ENCODE results near the gene FREM2.

The FREM2 gene

DNA sequence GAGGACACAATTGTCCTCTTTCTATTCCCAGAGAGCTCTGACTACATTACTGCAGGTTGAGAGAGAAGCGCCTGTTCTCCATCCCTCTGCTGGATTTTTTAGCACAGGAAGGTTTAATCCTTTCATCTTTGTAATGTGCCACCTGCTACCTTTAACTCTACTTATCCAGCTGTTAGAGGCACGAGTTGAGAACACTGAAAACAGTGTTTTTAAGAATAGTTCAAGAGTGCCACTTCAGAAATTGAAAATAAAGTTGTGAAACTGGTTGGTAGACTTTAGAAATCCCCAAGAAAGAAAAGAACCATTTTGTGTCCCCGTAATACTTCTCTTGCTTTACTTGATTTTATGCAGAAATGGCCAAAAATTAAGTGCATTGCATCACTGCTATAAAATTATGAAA, 20.6 kb downstream of the FREM2 start:
- no peak overlapping the region for H3K4me3 ChIP-seq (ENCODE audit: low read length)
- TF ChIP-seq, protein P1, sequence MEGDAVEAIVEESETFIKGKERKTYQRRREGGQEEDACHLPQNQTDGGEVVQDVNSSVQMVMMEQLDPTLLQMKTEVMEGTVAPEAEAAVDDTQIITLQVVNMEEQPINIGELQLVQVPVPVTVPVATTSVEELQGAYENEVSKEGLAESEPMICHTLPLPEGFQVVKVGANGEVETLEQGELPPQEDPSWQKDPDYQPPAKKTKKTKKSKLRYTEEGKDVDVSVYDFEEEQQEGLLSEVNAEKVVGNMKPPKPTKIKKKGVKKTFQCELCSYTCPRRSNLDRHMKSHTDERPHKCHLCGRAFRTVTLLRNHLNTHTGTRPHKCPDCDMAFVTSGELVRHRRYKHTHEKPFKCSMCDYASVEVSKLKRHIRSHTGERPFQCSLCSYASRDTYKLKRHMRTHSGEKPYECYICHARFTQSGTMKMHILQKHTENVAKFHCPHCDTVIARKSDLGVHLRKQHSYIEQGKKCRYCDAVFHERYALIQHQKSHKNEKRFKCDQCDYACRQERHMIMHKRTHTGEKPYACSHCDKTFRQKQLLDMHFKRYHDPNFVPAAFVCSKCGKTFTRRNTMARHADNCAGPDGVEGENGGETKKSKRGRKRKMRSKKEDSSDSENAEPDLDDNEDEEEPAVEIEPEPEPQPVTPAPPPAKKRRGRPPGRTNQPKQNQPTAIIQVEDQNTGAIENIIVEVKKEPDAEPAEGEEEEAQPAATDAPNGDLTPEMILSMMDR (IDR thresholded peaks at IDR 0.05; ENCODE audit: insufficient read depth, low read depth, low read length, missing control alignments) = no peak
- DNase-seq (ENCODE audit: low read depth) = no peak

DNA sequence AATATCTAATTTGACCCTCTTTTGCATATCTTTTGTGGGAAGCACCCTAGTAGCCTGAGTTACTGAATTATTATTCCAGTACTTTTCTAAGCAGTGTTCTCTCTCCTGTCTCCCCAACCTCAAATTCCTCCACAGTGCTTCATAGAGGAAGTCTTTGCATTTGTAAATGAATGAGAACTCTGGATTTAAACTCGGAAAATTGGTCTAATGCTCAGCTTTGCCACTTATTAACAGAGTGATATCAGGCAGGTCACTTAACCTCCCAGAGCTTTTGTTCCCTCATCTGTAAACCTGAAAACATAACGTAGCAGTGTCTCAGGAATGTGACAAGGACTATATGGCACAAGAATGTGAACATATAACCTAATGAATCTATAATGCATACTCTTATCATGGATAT, 26.2 kb downstream of the FREM2 start:
- H3K4me3 ChIP-seq (ENCODE audit: low read length) = no peak overlapping the region
- no peak for DNase-seq (ENCODE audit: low read depth)
- TF ChIP-seq, protein P1 (IDR thresholded peaks at IDR 0.05; ENCODE audit: insufficient read depth, low read depth, low read length, missing control alignments) = no peak

DNA sequence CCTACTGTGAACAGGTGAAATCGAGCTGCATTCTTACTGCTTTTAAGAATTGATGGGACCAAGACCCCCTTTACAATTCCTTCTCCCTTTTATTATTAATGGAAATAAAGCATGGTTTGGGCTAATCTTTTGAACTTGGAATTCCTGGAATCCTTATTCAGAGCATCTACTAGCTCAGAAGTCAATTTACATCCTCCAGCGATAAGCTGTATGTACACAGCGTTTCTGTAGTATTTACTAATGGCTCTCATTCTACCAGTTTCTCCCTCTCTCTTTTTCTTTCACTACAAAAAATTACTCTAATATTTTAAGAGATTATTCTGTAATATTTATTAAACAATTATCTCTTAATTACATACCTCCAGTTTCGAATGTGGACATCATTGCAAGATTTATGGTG, 31.5 kb downstream of the FREM2 start:
- no peak for DNase-seq (ENCODE audit: low read depth)
- TF ChIP-seq, protein P1 (IDR thresholded peaks at IDR 0.05; ENCODE audit: insufficient read depth, low read depth, low read length, missing control alignments) = no peak
- no peak overlapping the region for H3K4me3 ChIP-seq (ENCODE audit: low read length)

DNA sequence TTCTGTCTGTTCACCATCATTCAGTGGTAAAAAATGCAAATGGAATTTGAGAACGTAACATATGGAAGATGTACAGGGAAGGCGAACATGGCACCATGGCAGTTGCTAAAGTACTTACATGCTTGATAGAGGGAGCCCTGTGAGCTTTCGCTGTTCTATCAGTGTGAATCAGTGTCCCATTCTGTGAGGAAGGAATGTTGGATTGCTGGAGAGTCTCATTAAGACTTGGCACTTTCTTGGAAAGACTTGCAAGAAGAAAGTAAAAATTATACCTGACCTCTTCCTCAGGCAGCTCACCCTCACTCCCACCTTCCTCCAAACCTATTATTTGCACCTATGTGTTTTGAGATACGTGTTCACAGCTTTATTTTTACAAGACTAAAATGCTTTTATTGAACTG, 43.5 kb downstream of the FREM2 start:
- TF ChIP-seq, protein P1 (IDR thresholded peaks at IDR 0.05; ENCODE audit: insufficient read depth, low read depth, low read length, missing control alignments) = no peak
- DNase-seq (ENCODE audit: low read depth) = no peak
- no peak overlapping the region for H3K4me3 ChIP-seq (ENCODE audit: low read length)

DNA sequence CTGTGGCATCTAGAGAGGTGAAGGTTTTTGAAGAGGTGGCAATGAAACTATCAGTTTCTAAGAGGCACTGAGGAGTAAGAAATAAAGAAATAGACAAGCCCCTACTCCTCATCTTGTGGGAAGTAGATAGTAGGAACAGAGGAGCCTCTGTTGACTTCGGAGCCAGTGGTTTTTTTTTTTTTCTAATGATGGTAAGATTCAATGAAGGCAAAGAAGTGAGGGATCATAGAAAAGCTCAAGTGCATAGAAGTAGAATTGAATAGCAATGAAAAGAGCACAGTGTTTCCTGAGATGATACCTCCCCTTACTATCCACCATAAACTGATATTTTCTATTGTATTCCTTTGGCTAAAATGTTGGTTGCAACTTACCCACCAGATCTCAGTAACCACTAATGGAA, 46.3 kb downstream of the FREM2 start:
- TF ChIP-seq, protein P1 (IDR thresholded peaks at IDR 0.05; ENCODE audit: insufficient read depth, low read depth, low read length, missing control alignments) = no peak
- H3K4me3 ChIP-seq (ENCODE audit: low read length) = no peak overlapping the region
- no peak for DNase-seq (ENCODE audit: low read depth)

DNA sequence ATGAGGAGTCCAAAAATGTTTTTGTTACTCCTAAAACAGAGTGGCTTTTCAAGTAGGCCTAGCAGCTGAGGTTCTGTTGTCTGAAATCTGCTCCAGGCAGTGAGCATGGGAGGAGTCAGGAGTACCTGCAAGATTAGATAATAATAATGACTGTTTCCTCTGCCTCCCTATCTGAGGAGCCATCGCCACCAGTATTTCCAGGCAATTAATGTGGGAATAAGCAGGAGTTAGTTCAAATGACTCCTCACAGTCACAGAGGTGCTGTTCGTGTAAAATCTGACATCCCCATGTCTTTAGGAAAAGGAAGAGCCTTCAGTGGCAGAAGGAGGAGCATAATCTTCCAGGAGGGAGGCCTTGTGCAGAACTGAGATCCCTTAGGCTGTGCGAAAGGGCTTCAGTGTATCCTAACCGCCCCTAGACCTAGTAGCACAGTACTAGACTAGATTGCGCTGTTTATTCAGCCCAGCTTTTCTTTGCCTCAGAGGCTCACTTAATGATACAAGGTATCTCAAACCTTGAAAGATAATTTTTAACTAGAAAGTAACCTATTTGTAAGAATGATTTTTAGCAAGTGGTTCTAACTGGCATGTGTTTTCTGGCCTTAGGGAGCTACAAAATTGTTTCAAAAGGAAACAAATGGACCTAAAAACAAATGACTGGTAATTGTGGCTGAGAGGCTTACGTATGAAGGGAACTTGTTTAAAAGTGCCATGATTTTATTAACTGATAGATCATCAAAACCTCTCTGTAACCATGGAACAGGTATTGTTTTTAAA, 49.0 kb downstream of the FREM2 start:
- TF ChIP-seq, protein P1 (IDR thresholded peaks at IDR 0.05; ENCODE audit: insufficient read depth, low read depth, low read length, missing control alignments) = no peak
- DNase-seq (ENCODE audit: low read depth) = no peak
- no peak overlapping the region for H3K4me3 ChIP-seq (ENCODE audit: low read length)

DNA sequence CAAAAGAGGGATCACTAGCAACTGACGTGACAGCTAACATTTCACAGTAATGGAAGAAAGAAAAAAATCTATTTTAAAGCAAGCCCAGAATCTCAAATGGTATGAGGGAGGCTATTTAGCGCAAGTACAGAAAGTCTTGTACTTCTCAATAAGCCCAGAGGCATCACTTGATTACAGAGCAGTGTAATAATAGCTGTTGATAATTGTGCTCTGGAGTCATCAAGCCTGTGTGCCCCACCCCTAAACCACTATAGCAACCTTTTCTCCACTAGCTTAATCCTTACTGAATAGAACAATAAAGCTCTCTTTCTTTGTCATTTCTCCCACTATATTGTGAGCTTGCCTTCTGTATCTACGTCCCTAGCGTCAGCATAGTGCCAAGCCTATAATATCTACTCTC, 56.6 kb downstream of the FREM2 start:
- TF ChIP-seq, protein P1 (IDR thresholded peaks at IDR 0.05; ENCODE audit: insufficient read depth, low read depth, low read length, missing control alignments) = no peak
- H3K4me3 ChIP-seq (ENCODE audit: low read length) = no peak overlapping the region
- peak; percentile 51 for DNase-seq (ENCODE audit: low read depth)

Data from epithelial cell of esophagus (primary cell).